Caki2 (cell line): ENCODE data around the gene KRTAP20-1. TPM values are rescaled to one million over a fixed set of nuclear protein-coding genes. Genes with fewer than 3 reads are reported as not detected.

Experiments
- DNase-seq: peaks from one replicate; pipeline ENCODE4 v3.0.0-alpha.2; 2015; ENCODE audit warnings: low read depth
- in situ Hi-C: cut with HindIII; loops from 2 replicates; pipeline ENCODE4 v1.10.0; 2016; ENCODE audit warnings: low sequenced_read_pairs, low pct_unique_long_range_greater_than_20kb, mixed read lengths
- total RNA-seq: library from RNA; depleted of rRNA; stranded (reverse); fragments of >200 nt; shearing (Covaris generic); gene quantifications from 2 replicates; pipeline ENCODE4 v1.2.3, GENCODE V29; 2014; ENCODE audit warnings: low replicate concordance; rRNA removed

The KRTAP20-1 gene
- total RNA-seq, result not detected in 2 replicates

- no peak for DNase-seq
- in situ Hi-C loops, result no loop called here
Observed at GRCh38 chr21:30616125-30616524, at the start of gene KRTAP20-1. Gene KRTAP20-1 (plus strand): TSS chr21:30616425. CDS start chr21:30616455, 30 bp downstream.

- DNase-seq, result no peak
- in situ Hi-C loops, result no loop called here
Observed at GRCh38 chr21:30567617-30568016, 48.6 kb upstream of the KRTAP20-1 start.

GRCh38 chr21:30577766-30578165, 38.5 kb upstream of the KRTAP20-1 start:
- in situ Hi-C loops, result no loop called here
- no peak for DNase-seq

GRCh38 chr21:30579346-30579745, 36.9 kb upstream of the KRTAP20-1 start:
- in situ Hi-C loops, result no loop called here
- no peak for DNase-seq

- DNase-seq, result no peak
- in situ Hi-C loops, result no loop called here
Observed at GRCh38 chr21:30580132-30580531, 36.1 kb upstream of the KRTAP20-1 start.

GRCh38 chr21:30582870-30583269, 33.4 kb upstream of the KRTAP20-1 start:
- in situ Hi-C loops, result no loop called here
- DNase-seq, result no peak

- DNase-seq, result no peak
- in situ Hi-C loops, result no loop called here
Observed at GRCh38 chr21:30590297-30590696, 25.9 kb upstream of the KRTAP20-1 start, which contains the start of gene KRTAP22-2. Gene KRTAP22-2 (minus strand): TSS chr21:30590397.

- DNase-seq, result no peak
- in situ Hi-C loops, result no loop called here
Observed at GRCh38 chr21:30592140-30592539, 24.1 kb upstream of the KRTAP20-1 start, which contains the start of gene KRTAP6-3. Gene KRTAP6-3 (plus strand): TSS chr21:30592440. CDS start chr21:30592446, 6 bp downstream.

GRCh38 chr21:30598802-30599201, 17.4 kb upstream of the KRTAP20-1 start, which contains the start of gene KRTAP6-2:
Gene KRTAP6-2 (minus strand): TSS chr21:30598902. CDS start chr21:30598874, 28 bp downstream.
- in situ Hi-C loops, result no loop called here
- no peak for DNase-seq

- in situ Hi-C loops, result no loop called here
- DNase-seq, result no peak
Observed at GRCh38 chr21:30600787-30601186, 15.4 kb upstream of the KRTAP20-1 start, which contains the start of gene KRTAP22-1. Gene KRTAP22-1 (plus strand): TSS chr21:30601087.

GRCh38 chr21:30605968-30606367, 10.3 kb upstream of the KRTAP20-1 start:
- in situ Hi-C loops, result no loop called here
- DNase-seq, result no peak

GRCh38 chr21:30612132-30612531, 4.1 kb upstream of the KRTAP20-1 start:
- no peak for DNase-seq
- in situ Hi-C loops, result no loop called here

GRCh38 chr21:30613836-30614235, 2.4 kb upstream of the KRTAP20-1 start, which contains the start of gene KRTAP6-1:
Gene KRTAP6-1 (minus strand): TSS chr21:30613930. CDS start chr21:30613904, 26 bp downstream.
- in situ Hi-C loops, result no loop called here
- no peak for DNase-seq

GRCh38 chr21:30615199-30615598, 1.0 kb upstream of the KRTAP20-1 start:
- in situ Hi-C loops, result no loop called here
- no peak for DNase-seq

- in situ Hi-C loops, result no loop called here
- DNase-seq, result no peak
Observed at GRCh38 chr21:30620080-30620479, 3.9 kb downstream of the KRTAP20-1 start.

- no peak for DNase-seq
Observed at GRCh38 chr21:30620522-30620921, 4.3 kb downstream of the KRTAP20-1 start, which contains the start of gene KRTAP20-4. Gene KRTAP20-4 (plus strand): TSS chr21:30620627.

GRCh38 chr21:30623362-30623761, 7.1 kb downstream of the KRTAP20-1 start:
- no peak for DNase-seq
- in situ Hi-C loops, result no loop called here

More at GRCh38 chr21:30620522-30620921, 4.3 kb downstream of the KRTAP20-1 start, which contains the start of gene KRTAP20-4:
- in situ Hi-C loops, result no loop called here

- in situ Hi-C loops, result no loop called here
- DNase-seq, result no peak
Observed at GRCh38 chr21:30625449-30626165, 9.4 kb downstream of the KRTAP20-1 start.

- in situ Hi-C loops, result no loop called here
- no peak for DNase-seq
Observed at GRCh38 chr21:30628109-30628508, 11.9 kb downstream of the KRTAP20-1 start.
